Right kidney (tissue), 1 donor: ENCODE data around the gene ALG12.
"Not testable (repeated sequence)": the region's sequence is repeated elsewhere in the genome, so short reads cannot be mapped to it uniquely, and the experiment has no call there.

Experiments used
- DNase-seq: peaks from one replicate; pipeline ENCODE4 v3.0.0-alpha.2; 2016

The ALG12 gene

DNA sequence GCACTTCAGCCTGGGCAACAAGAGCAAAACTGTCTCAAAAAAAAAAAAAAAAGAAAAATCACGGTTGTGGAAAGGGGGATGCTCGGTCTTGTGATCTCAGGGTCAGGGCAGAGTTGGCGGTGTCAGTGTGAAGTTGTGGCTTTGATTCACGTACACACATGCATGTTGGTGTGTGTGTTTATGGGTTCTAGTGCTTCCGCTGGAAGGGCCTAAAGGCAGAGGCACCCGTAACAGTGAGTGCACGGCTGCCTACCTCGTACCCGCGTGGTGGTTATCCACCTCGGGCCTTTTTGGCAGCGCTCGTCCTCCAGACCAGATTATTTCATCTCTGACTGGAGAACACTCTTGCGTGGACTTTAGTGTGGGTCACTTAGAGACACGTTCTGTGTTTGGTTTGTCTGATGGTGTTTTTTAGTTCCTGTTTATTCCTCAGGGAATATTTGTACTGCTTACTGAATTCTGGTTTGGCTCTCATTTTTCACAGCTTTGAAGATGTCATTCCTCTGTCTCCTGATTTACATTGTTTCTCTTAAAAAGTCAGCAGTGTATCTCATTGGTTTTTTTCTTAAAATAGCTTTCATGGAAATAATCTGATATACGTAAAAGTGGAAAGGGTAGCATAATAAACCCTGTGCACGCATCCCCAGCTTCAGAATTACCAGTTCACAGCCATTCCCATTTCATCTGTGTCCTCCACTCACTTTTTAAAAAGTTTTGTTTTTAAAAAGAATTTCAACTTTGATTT, 49.0 kb downstream of the ALG12 start:
- no peak for DNase-seq

GRCh38 chr22:49867303-49868265, 50.7 kb downstream of the ALG12 start:
- no peak for DNase-seq

GRCh38 chr22:49866646-49867045, 51.6 kb downstream of the ALG12 start:
- no peak for DNase-seq

- DNase-seq: no peak
Measured at GRCh38 chr22:49866134-49866533, 52.1 kb downstream of the ALG12 start.

DNA sequence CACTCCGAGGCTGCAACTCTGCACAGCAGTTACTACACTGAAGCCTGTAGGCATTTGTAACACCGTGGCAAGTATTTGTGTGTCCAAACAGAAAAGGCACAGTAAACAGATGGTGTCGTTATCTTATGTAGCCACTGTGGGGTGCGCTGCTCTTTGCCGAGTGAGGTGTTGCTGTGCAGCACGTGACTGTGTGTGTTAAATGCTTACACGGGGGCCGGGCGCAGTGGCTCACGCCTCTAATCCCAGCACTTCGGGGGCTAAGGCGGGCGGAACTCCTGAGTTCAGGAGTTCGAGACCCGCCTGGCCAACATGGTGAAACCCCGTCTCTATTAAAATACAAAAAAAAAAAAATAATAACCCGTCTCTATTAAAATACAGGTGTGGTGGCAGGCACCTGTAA, 53.1 kb downstream of the ALG12 start:
- no peak for DNase-seq

- DNase-seq: no peak
Measured at GRCh38 chr22:49863931-49864330, 54.3 kb downstream of the ALG12 start.

DNA sequence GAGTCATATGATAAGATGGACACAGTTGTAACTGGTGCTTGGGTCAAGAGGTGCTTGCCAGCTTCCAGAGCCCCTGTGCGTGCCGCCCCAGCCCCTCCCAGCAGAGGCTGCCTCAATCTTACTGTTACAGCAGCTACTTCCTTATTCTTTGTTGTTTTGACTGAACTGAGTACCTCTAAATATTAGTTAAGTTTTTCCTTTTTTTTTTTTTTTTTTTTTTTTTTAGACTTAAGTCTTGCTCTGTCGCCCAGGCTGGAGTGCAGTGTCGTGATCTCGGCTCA, 55.8 kb downstream of the ALG12 start:
- no peak for DNase-seq

DNA sequence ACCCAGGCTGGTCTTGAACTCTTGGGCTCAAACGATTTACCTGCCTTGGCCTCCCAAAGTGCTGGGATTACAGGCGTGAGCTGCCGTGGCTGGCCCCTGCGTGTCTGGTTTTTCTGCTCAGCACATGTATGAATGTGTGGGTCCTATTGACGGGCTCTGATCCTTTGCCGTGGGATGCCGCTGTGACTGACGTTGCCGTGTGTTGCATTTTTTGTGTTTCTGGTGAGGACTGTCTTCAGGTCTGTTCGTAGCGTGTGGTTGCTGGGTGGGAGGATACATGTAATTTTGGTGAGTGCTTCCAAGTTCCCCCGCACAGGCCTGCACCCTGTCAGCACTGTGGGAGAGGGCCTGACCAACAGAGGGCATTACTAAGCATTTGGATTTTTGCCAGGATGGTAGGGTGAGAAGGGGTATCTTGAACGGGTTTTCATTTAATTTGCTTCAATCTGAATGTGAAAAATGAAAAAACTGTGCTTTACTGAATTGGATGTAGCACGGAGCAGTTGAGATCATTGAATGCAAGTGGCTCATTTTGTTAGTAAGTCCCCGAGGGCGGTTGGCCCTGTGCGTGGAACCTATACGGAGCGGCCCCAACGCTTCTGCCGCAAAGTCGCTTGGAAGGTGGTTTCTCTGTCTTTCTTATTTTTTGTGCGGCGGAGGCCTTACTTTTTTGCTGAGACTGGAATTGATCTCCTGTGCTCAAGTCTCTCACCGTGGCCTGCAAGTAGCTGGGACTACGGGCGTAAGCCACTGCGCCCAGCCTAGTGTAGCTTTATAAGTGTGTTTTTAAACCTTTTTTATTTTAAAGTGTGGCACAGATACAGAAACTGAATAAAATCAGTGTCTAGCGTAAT, 56.4 kb downstream of the ALG12 start:
- no peak for DNase-seq

DNA sequence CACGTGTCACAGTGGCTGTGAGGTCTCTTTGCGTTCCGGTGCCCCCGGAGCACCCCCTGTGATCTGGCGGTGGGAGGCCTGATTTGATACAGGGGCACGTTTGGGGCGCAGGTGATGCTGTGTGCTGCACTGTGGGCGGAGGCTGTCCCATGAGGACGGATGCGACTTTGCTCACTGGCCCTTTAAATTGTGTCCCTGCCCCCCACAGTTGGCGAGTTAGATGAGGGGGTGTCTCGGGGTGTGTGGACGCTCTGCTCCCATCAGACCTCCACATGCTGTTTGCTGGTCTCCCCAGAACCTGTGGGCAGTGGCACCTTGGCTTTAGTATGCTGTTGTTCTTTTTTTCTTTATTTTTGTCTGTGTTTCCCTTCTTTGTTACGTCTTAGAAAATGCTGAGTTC, 59.4 kb downstream of the ALG12 start:
- no peak for DNase-seq

- DNase-seq: no peak
Measured at GRCh38 chr22:49856766-49857618, 61.2 kb downstream of the ALG12 start.

DNA sequence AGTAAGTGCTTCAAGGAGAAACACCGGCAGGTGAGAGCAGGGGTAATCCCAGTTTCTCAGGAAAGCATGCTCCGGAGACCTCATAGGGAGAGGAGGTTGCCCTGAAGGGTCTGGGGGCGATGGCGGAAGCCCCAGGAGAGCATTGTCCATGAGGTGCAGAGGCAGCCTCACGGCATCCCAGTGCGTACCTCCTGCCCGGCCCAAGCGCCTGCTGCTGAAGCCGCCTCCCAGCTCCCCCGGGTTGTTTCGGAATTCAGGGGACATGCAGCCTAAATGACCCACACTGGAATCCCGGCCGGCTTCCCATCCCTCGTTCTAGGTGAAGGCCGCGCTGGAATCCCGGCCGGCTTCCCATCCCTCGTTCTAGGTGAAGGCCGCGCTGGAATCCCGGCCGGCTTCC, 61.9 kb downstream of the ALG12 start:
- DNase-seq: no peak

GRCh38 chr22:49855251-49855911, 62.9 kb downstream of the ALG12 start:
- peak; percentile 23 for DNase-seq

- DNase-seq: peak; percentile 71
Measured at GRCh38 chr22:49853981-49854831, 64.0 kb downstream of the ALG12 start.

DNA sequence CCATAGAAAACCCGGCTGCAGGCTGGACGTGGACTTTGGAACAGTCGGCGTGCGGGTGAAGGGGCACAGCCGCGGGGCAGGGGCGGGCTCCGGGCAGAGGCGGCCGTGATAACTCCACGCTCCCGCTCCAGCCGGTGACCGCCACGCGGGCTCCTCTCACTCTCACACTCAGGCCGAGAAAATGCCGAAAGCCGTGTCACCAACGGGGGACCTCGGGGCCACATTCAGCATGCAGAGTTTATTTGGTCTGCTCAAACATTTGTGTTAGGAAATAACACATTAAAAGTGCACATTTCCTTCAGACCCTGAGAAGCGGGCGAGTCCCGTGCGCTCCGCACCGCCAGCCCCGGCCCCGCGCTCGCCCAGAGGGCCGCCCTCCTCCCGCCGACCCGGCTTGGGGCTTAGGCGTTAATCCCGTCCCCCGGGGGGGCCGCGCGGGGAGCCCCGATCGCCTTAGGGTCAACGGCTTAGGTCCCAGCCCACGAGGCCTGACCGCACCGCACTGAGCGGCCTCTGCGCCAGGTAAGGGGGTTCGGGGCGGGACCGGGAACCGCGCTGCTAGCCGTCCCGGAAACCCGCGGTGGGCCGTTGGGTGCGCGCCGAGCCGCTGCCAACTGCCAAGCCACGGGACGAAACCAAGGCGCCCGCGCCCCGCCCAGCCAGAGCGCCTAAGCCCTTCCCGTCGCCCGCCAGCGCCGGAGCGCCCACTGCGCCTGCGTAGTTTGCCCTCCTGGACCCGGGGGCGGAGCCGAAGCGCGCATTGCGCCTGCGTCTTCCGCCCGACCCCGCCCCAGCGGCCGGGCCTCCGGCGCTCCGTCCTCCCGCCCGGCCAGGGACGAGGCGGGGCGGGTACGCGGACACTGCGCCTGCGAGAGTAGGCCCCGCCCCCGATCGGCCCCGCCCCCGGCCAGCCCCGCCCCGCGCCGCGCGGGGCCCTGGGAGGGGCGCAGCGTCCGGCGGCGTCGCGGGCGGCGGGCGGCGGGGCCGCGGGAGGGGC, 65.0 kb downstream of the ALG12 start, which contains the start of gene ZBED4:
TSS of gene ZBED4 (plus strand) at position 947 of the 997 bp plus-strand sequence. CDS start 29,819 bp downstream, outside the sequence.
- DNase-seq: peak; percentile 97

DNA sequence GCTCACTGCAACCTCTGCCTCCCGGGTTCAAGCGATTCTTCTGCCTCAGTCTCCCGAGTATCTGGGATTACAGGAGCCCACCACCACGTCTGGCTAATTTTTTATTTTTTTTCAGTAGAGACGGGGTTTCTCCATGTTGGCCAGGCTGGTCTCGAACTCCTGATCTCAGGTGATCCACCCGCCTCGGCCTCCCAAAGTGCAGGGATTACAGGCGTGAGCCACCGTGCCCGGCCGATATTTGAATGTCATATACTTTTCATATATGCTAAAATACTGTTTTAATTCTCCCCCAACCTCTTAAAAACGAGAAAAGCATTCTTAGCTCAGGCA, 65.7 kb downstream of the ALG12 start:
- DNase-seq: not testable (repeated sequence)

GRCh38 chr22:49850959-49851802, 67.1 kb downstream of the ALG12 start:
- no peak for DNase-seq
